Right renal pelvis (tissue), 4 donors: Measurements from ENCODE around the gene NPHP4. TPM values are rescaled to one million over a fixed set of nuclear protein-coding genes. Genes with fewer than 3 reads are reported as not detected.
A peak's percentile ranks its signal among the peaks of the same experiment; 100 is the strongest.

Experiments
- DNase-seq, 4 donors: peaks; one replicate each; pipeline ENCODE4 v3.0.0-alpha.2; 2013; ENCODE audit warnings: low read depth in 4 of 4, low spot score in 3 of 4, missing footprints in 1 of 4
- polyA plus RNA-seq, 4 donors: library from polyadenylated mRNA; unstranded; fragments of 120-200 nt; gene quantifications; one replicate each; pipeline ENCODE4 v1.2.1, GENCODE V29; 2013; ENCODE audit not compliant: insufficient read length in 4 of 4

The NPHP4 gene
- polyA plus RNA-seq, 4 donors: 9.8 to 14.0 (median 11.5) TPM

- DNase-seq: no peak
Observed at GRCh38 chr1:5992814-5993555, 760 bp upstream of the NPHP4 start.

- peak in 1 of 4 donors; percentile 38 for DNase-seq
Observed at GRCh38 chr1:5991381-5992025, 722 bp downstream of the NPHP4 start.

- no peak for DNase-seq
Observed at GRCh38 chr1:5990913-5991312, 1.3 kb downstream of the NPHP4 start.

GRCh38 chr1:5989731-5990271 lies 2.4 kb downstream of the NPHP4 start:
- no peak for DNase-seq

- DNase-seq: no peak
Observed at GRCh38 chr1:5989286-5989605, 3.0 kb downstream of the NPHP4 start.

- no peak for DNase-seq
Observed at GRCh38 chr1:5988596-5989285, 3.5 kb downstream of the NPHP4 start.

- DNase-seq: no peak
Observed at GRCh38 chr1:5986018-5986417, 6.2 kb downstream of the NPHP4 start.

- no peak for DNase-seq
Observed at GRCh38 chr1:5985250-5985649, 7.0 kb downstream of the NPHP4 start.

GRCh38 chr1:5983361-5984103 lies 8.7 kb downstream of the NPHP4 start:
- DNase-seq: no peak

GRCh38 chr1:5982868-5983267 lies 9.4 kb downstream of the NPHP4 start:
- DNase-seq: no peak

GRCh38 chr1:5982276-5982675 lies 9.9 kb downstream of the NPHP4 start:
- DNase-seq: no peak

GRCh38 chr1:5981009-5981380 lies 11.2 kb downstream of the NPHP4 start:
- DNase-seq: no peak

- DNase-seq: peak in 1 of 4 donors; percentile 36
Observed at GRCh38 chr1:5980314-5981008, 11.8 kb downstream of the NPHP4 start.

GRCh38 chr1:5979536-5980313 lies 12.5 kb downstream of the NPHP4 start:
- no peak for DNase-seq

- DNase-seq: no peak
Observed at GRCh38 chr1:5978452-5978851, 13.8 kb downstream of the NPHP4 start.

- no peak for DNase-seq
Observed at GRCh38 chr1:5977494-5978444, 14.5 kb downstream of the NPHP4 start.

- no peak for DNase-seq
Observed at GRCh38 chr1:5976726-5977493, 15.3 kb downstream of the NPHP4 start.

GRCh38 chr1:5976231-5976630 lies 16.0 kb downstream of the NPHP4 start:
- DNase-seq: no peak
